ENCODE measurements around the gene SAMD10.

Gene SAMD10

DNA sequence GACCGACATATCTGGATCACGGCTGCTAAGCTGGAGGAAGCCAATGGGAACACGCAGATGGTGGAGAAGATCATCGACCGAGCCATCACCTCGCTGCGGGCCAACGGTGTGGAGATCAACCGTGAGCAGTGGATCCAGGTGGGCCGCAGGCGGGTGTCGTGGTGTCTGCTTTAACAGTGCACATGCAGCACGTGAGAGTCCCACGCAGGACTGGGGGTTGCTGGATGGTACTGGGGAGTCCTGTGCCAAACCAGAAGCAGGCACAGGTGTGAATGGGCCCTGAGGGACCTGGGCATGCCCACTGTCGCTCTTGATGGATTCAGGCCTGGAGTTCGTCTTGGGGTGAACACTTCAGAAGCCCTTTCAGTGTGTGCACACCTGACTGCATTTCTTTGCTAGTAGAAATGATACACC is 31.9 kb upstream of the SAMD10 start:
- Mint-ChIP-seq H3K9me3 (no peaks in the 10 kb centered on the region), H3K27me3 (no peaks in the 10 kb centered on the region), H3K4me1 (peaks cover 37% of the 10 kb centered on the region), H3K27ac (ENCODE audit: low read depth) (peak overlapping the region; percentile 78), H3K4me3 (peak overlapping the region; percentile 34), H3K36me3 (ENCODE audit: insufficient read depth) (peaks cover 44% of the 10 kb centered on the region)
- DNase-seq (ENCODE audit: low spot score in 2 of 2) (peak in 1 of 2 donors; percentile 20), ATAC-seq (replicated peaks; ENCODE audit: extremely low read depth, poor library complexity, severe bottlenecking) (peak; percentile 61)

GRCh38 chr20:64010711-64011237 is 31.3 kb upstream of the SAMD10 start:
- Mint-ChIP-seq H3K27me3 (no peaks in the 10 kb centered on the region), H3K27ac (ENCODE audit: low read depth) (peak overlapping the region; percentile 78), H3K4me1 (peaks cover 37% of the 10 kb centered on the region), H3K9me3 (no peaks in the 10 kb centered on the region), H3K4me3 (peak overlapping the region; percentile 34), H3K36me3 (ENCODE audit: insufficient read depth) (peaks cover 42% of the 10 kb centered on the region)
- DNase-seq (ENCODE audit: low spot score in 2 of 2) (no peak), ATAC-seq (replicated peaks; ENCODE audit: extremely low read depth, poor library complexity, severe bottlenecking) (no peak)

- Mint-ChIP-seq H3K4me1 (peaks cover 37% of the 10 kb centered on the region), H3K27ac (ENCODE audit: low read depth) (peak overlapping the region; percentile 68), H3K27me3 (no peaks in the 10 kb centered on the region), H3K4me3 (no peak overlapping the region), H3K9me3 (no peaks in the 10 kb centered on the region), H3K36me3 (ENCODE audit: insufficient read depth) (peaks cover 42% of the 10 kb centered on the region)
- DNase-seq (ENCODE audit: low spot score in 2 of 2) (no peak), ATAC-seq (replicated peaks; ENCODE audit: extremely low read depth, poor library complexity, severe bottlenecking) (no peak)
Measured at GRCh38 chr20:64009811-64010387, 30.5 kb upstream of the SAMD10 start.

DNA sequence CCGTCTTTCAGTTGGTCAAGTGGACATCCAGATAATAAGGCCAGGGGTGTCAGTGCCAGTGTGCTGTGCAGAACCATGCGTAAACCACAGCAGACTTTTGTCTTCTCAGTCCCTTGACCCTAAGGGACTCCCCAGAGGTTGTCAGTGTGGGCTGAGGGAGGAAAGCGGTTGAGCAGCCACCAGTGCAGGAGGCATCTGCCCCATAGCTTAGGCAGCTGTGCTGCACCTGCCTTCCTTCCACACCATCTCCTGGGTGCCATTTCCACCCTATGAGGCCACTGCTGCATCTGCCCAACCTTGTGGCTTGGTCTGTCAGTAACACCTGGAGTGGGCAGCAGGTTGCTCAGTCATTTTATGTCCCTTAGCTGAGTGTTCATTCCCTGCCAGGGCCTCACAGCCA is 27.5 kb upstream of the SAMD10 start:
- Mint-ChIP-seq H3K27ac (ENCODE audit: low read depth) (no peak overlapping the region), H3K4me3 (no peak overlapping the region), H3K9me3 (no peaks in the 10 kb centered on the region), H3K4me1 (peaks cover 25% of the 10 kb centered on the region), H3K27me3 (no peaks in the 10 kb centered on the region), H3K36me3 (ENCODE audit: insufficient read depth) (peaks cover 56% of the 10 kb centered on the region)
- ATAC-seq (replicated peaks; ENCODE audit: extremely low read depth, poor library complexity, severe bottlenecking), result no peak
- DNase-seq (ENCODE audit: low spot score in 2 of 2), result no peak

DNA sequence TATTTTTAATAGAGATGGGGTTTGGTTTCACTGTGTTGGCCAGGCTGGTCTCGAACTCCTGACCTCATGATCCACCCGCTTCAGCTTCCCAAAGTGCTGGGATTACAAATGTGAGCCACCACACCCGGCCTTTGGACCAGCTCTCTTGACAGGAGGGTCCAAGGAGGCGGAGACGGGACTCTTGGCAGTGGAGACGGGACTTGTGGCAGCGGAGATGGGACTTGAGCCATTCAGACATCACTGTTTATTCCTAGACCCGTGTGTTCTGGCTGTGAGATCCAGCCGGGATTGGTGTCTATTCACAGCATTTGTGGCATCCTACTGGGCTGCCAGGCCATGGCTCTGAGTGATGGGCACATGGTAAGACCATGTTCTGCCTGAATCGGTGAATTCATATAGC is 27.0 kb upstream of the SAMD10 start:
- peaks cover 27% of the 10 kb centered on the region for H3K4me1 Mint-ChIP-seq
- no peak overlapping the region for H3K4me3 Mint-ChIP-seq
- H3K36me3 Mint-ChIP-seq (ENCODE audit: insufficient read depth), result peaks cover 58% of the 10 kb centered on the region
- H3K27ac Mint-ChIP-seq (ENCODE audit: low read depth), result no peak overlapping the region
- ATAC-seq (replicated peaks; ENCODE audit: extremely low read depth, poor library complexity, severe bottlenecking), result no peak
- no peak for DNase-seq (ENCODE audit: low spot score in 2 of 2)
- no peaks in the 10 kb centered on the region for H3K27me3 Mint-ChIP-seq
- no peaks in the 10 kb centered on the region for H3K9me3 Mint-ChIP-seq

DNA sequence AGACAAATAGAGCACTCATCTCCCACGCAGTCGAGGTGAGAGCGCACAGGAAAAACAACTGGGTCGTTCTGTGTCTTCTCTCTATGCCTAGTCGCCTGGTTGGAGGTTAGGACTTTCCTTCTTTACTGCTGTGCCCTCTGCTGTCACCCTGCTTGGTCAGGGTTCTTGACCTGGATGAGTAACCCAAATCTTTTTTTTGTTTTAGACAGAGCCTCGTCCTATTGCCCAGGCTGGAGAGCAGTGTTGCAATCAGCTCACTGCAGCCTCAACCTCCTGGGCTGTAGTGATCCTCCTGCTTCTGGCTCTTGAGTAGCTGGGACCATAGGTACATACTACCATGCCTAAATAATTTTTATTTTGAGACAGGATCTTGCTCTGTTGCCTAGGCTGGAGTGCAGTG is 26.0 kb upstream of the SAMD10 start:
- Mint-ChIP-seq H3K36me3 (ENCODE audit: insufficient read depth) (peaks cover 64% of the 10 kb centered on the region), H3K27me3 (no peaks in the 10 kb centered on the region), H3K4me3 (no peak overlapping the region), H3K9me3 (no peaks in the 10 kb centered on the region), H3K27ac (ENCODE audit: low read depth) (no peak overlapping the region), H3K4me1 (peaks cover 24% of the 10 kb centered on the region)
- ATAC-seq (replicated peaks; ENCODE audit: extremely low read depth, poor library complexity, severe bottlenecking) (no peak), DNase-seq (ENCODE audit: low spot score in 2 of 2) (no peak)

DNA sequence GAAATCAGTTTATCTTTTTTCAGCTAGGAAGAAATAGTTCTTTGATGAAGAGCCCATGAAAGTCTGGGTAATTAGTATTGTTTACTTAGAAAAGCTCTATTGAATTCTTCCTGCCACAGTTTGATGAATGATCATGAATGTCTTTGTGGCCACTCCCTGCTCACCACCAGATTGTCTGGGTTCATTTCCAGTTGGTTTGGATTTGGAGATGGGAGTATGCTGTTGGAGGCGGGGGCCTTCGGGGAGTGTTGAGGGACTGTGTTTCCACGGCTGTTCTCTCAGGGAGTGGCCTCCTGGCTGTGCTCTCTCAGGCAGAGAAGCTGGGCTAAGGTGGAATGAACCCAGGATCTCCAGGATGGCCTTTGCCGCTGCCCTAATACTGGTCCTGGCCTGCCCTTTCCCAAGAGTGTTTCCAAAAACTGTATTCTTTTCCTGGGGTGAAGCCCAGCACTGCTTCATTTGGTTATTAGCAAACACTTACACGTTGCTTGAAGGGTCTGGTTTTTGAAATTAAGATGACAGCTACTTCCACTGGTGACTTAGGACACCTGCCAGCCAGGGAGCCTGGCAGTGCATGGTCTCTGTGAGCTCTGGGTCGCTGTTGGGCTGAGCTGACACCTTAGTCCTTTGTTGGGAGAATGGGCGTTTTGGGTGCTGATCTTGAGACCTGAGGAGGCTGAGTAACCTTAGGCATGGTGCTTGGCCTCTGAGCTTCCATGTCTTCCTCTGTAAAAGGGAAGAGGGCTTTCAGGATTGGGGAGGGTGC is 24.7 kb upstream of the SAMD10 start:
- H3K4me3 Mint-ChIP-seq, result no peak overlapping the region
- peaks cover 68% of the 10 kb centered on the region for H3K36me3 Mint-ChIP-seq (ENCODE audit: insufficient read depth)
- H3K4me1 Mint-ChIP-seq, result peaks cover 13% of the 10 kb centered on the region
- ATAC-seq (replicated peaks; ENCODE audit: extremely low read depth, poor library complexity, severe bottlenecking) (no peak), DNase-seq (ENCODE audit: low spot score in 2 of 2) (no peak)
- H3K9me3 Mint-ChIP-seq, result no peaks in the 10 kb centered on the region
- H3K27me3 Mint-ChIP-seq, result no peaks in the 10 kb centered on the region
- no peak overlapping the region for H3K27ac Mint-ChIP-seq (ENCODE audit: low read depth)

- H3K27ac Mint-ChIP-seq (ENCODE audit: low read depth), result no peak overlapping the region
- no peaks in the 10 kb centered on the region for H3K9me3 Mint-ChIP-seq
- no peaks in the 10 kb centered on the region for H3K27me3 Mint-ChIP-seq
- no peak for DNase-seq (ENCODE audit: low spot score in 2 of 2)
- no peak overlapping the region for H3K4me3 Mint-ChIP-seq
- ATAC-seq (replicated peaks; ENCODE audit: extremely low read depth, poor library complexity, severe bottlenecking), result no peak
- peaks cover 7% of the 10 kb centered on the region for H3K4me1 Mint-ChIP-seq
- peaks cover 81% of the 10 kb centered on the region for H3K36me3 Mint-ChIP-seq (ENCODE audit: insufficient read depth)
Measured at GRCh38 chr20:64001607-64002011, 22.2 kb upstream of the SAMD10 start.

DNA sequence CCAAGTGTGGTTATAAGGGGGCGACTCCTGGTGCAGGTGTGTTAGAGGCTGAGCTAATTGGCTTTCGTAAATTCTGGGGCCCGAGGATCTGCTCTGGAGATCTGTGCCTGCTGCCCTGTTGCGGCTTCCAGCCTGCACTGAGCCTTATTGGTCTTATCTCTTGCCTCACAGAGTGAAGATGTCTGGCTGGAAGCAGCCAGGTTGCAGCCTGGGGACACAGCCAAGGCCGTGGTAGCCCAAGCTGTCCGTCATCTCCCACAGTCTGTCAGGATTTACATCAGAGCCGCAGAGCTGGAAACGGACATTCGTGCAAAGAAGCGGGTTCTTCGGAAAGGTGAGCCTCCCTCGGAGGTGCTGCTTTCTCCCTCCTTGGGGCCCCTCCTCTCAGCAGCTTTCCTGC is 21.5 kb upstream of the SAMD10 start:
- ATAC-seq (replicated peaks; ENCODE audit: extremely low read depth, poor library complexity, severe bottlenecking) (no peak), DNase-seq (ENCODE audit: low spot score in 2 of 2) (no peak)
- Mint-ChIP-seq H3K4me1 (peaks cover 7% of the 10 kb centered on the region), H3K9me3 (no peaks in the 10 kb centered on the region), H3K27ac (ENCODE audit: low read depth) (no peak overlapping the region), H3K4me3 (no peak overlapping the region), H3K36me3 (ENCODE audit: insufficient read depth) (peaks cover 85% of the 10 kb centered on the region), H3K27me3 (no peaks in the 10 kb centered on the region)

DNA sequence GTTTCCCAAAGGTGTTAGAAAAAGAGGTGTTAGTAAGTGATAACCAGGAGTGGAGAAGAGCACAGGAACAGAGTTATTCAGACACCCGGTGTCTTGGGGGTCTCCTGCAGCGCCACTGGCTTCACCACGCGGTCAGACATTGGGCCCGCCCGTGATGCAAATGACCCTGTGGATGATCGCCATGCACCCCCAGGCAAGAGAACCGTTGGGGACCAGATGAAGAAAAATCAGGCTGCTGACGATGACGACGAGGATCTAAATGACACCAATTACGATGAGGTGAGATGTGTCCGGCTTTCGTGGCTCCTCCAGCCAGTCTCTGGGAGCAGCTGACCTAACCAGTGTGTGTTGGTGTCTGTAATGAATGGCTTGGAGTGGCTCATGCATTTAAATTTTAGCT is 3.5 kb upstream of the SAMD10 start:
- H3K9me3 Mint-ChIP-seq, result no peaks in the 10 kb centered on the region
- DNase-seq (ENCODE audit: low spot score in 2 of 2) (no peak), ATAC-seq (replicated peaks; ENCODE audit: extremely low read depth, poor library complexity, severe bottlenecking) (no peak)
- peaks cover 48% of the 10 kb centered on the region for H3K4me1 Mint-ChIP-seq
- H3K27me3 Mint-ChIP-seq, result no peaks in the 10 kb centered on the region
- no peak overlapping the region for H3K27ac Mint-ChIP-seq (ENCODE audit: low read depth)
- peaks cover 71% of the 10 kb centered on the region for H3K36me3 Mint-ChIP-seq (ENCODE audit: insufficient read depth)
- peak overlapping the region; percentile 1 for H3K4me3 Mint-ChIP-seq

GRCh38 chr20:63980806-63981728 is 1.6 kb upstream of the SAMD10 start, which contains the start of gene PRPF6:
Gene PRPF6 (plus strand): TSS chr20:63981132. CDS start chr20:63981246, 114 bp downstream.
- Mint-ChIP-seq H3K9me3 (no peaks in the 10 kb centered on the region), H3K27ac (ENCODE audit: low read depth) (peak within 1 kb of the TSS; percentile 95), H3K27me3 (no peaks in the 10 kb centered on the region), H3K4me3 (peak within 1 kb of the TSS; percentile 94), H3K4me1 (peaks cover 66% of the 10 kb centered on the region), H3K36me3 (ENCODE audit: insufficient read depth) (peaks cover 65% of the 10 kb centered on the region)
- ATAC-seq (replicated peaks; ENCODE audit: extremely low read depth, poor library complexity, severe bottlenecking) (peak; percentile 68), DNase-seq (ENCODE audit: low spot score in 2 of 2) (peak; percentile 82 to 90)

DNA sequence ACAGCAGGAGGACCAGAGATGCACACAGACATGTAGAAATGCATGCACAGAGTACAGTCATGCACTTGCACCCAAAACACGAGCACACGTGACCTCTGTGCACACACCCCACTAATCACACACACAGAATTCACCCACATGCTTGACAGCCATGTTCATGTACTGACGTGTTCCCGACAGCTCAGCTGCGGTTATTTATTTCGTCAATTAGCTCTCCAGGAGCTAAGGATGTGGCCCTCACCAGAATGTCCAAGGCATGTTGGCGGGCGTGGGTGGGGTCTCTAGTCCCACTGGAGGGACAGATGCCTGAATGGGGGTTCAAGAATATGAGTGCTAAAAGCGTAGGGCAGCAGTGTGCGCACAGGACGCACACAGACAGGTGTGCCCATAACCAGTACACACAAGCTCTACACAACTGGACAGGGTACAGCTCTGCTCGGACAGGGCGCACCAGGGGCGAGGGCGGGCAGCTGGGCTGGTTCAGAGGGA is 919 bp upstream of the SAMD10 start:
- peak overlapping the region; percentile 95 for H3K27ac Mint-ChIP-seq (ENCODE audit: low read depth)
- peak overlapping the region; percentile 94 for H3K4me3 Mint-ChIP-seq
- H3K4me1 Mint-ChIP-seq, result peaks cover 69% of the 10 kb centered on the region
- ATAC-seq (replicated peaks; ENCODE audit: extremely low read depth, poor library complexity, severe bottlenecking), result peak; percentile 68
- H3K9me3 Mint-ChIP-seq, result no peaks in the 10 kb centered on the region
- peak in 1 of 2 donors; percentile 30 for DNase-seq (ENCODE audit: low spot score in 2 of 2)
- H3K36me3 Mint-ChIP-seq (ENCODE audit: insufficient read depth), result peaks cover 63% of the 10 kb centered on the region
- no peaks in the 10 kb centered on the region for H3K27me3 Mint-ChIP-seq

Measured in central memory CD8-positive, alpha-beta T cell (primary cell).